CD14-positive monocyte (primary cell): ENCODE results near the gene PDE4D. TPM values are rescaled to one million over a fixed set of nuclear protein-coding genes. Genes with fewer than 3 reads are reported as not detected.

Experiments
- DNase-seq, 3 donors: peaks; one replicate each; pipeline ENCODE4 v3.0.0-alpha.2; 2011 to 2022
- H2AFZ ChIP-seq: 2 replicates; pipeline ENCODE4 v1.6.0; 2012; ENCODE audit warnings: mild to moderate bottlenecking, low read depth, low read length, inconsistent platforms; ENCODE audit not compliant: insufficient read depth, poor library complexity, severe bottlenecking
- H3K27ac ChIP-seq, 2 donors: 1 replicate in 1 of 2; 2 replicates in 1 of 2; pipeline ENCODE4 v1.5.1; 2012 to 2013; ENCODE audit warnings: low read length in 2 of 2, control low read depth in 1 of 2, inconsistent platforms in 1 of 2, low read depth in 1 of 2, mild to moderate bottlenecking in 1 of 2
- H3K27me3 ChIP-seq, 2 donors: one replicate each; pipeline versions ENCODE4 v1.6.0 to v1.6.1; 2011 to 2013; ENCODE audit warnings: low read length in 2 of 2; ENCODE audit not compliant: control insufficient read depth in 2 of 2, insufficient read depth in 2 of 2
- H3K36me3 ChIP-seq, 2 donors: replicated peaks in 1 of 2; 1 replicate in 1 of 2; 2 replicates in 1 of 2; pipeline versions ENCODE4 v1.5.1 to v1.6.1; 2012 to 2013; ENCODE audit warnings: low read length in 2 of 2, control low read depth in 1 of 2, inconsistent platforms in 1 of 2, mild to moderate bottlenecking in 1 of 2; ENCODE audit not compliant: insufficient read depth in 2 of 2, control insufficient read depth in 1 of 2
- H3K4me1 ChIP-seq, 2 donors: 1 replicate in 1 of 2; 2 replicates in 1 of 2; pipeline versions ENCODE4 v1.5.1 to v1.6.1; 2012 to 2013; ENCODE audit warnings: low read length in 2 of 2, control low read depth in 1 of 2, inconsistent platforms in 1 of 2, mild to moderate bottlenecking in 1 of 2, moderate library complexity in 1 of 2; ENCODE audit not compliant: insufficient read depth in 2 of 2, control insufficient read depth in 1 of 2
- H3K4me2 ChIP-seq: replicated peaks from 2 replicates; pipeline ENCODE3; 2012; ENCODE audit warnings: low read length, moderate library complexity, mild to moderate bottlenecking; ENCODE audit not compliant: poor library complexity, severe bottlenecking; ENCODE audit errors: extremely low read depth
- H3K4me3 ChIP-seq, 3 experiments: fragments of 200-600 bp in 1 of 3; sonication (generic) in 1 of 3; replicated peaks in 1 of 3; 1 replicate in 2 of 3; 2 replicates in 1 of 3; pipeline ENCODE4 v1.5.1; 2011 to 2013; ENCODE audit warnings: low read length in 3 of 3, mild to moderate bottlenecking in 3 of 3, control low read depth in 2 of 3, low read depth in 2 of 3, inconsistent platforms in 1 of 3, moderate library complexity in 1 of 3
- H3K79me2 ChIP-seq: 2 replicates; pipeline ENCODE4 v1.6.0; 2012; ENCODE audit warnings: mild to moderate bottlenecking, control low read depth, inconsistent platforms, low read length, moderate library complexity; ENCODE audit not compliant: insufficient read depth
- H3K9ac ChIP-seq: 2 replicates; pipeline ENCODE4 v1.6.0; 2017; ENCODE audit warnings: low read length, mild to moderate bottlenecking; ENCODE audit not compliant: insufficient read depth, poor library complexity, severe bottlenecking
- H3K9me3 ChIP-seq, 2 donors: replicated peaks in 1 of 2; 1 replicate in 1 of 2; 2 replicates in 1 of 2; pipeline versions ENCODE4 v1.5.1 to v1.6.1; 2012 to 2013; ENCODE audit warnings: low read length in 2 of 2, control low read depth in 1 of 2; ENCODE audit not compliant: control insufficient read depth in 1 of 2, insufficient read depth in 1 of 2
- H4K20me1 ChIP-seq: 2 replicates; pipeline ENCODE4 v1.6.0; 2012; ENCODE audit warnings: mild to moderate bottlenecking, low read length, control low read depth, moderate library complexity; ENCODE audit not compliant: insufficient read depth
- H3K27ac Mint-ChIP-seq, 7 donors: one replicate each; pipeline ENCODE4 v1.8.0; 2020; ENCODE audit warnings: mild to moderate bottlenecking in 7 of 7, mixed read lengths in 7 of 7, moderate library complexity in 6 of 7, inconsistent platforms in 2 of 7
- H3K27me3 Mint-ChIP-seq, 3 donors: one replicate each; pipeline ENCODE4 v1.8.0; 2021 to 2022; ENCODE audit warnings: low read depth in 3 of 3, mild to moderate bottlenecking in 3 of 3, mixed read lengths in 3 of 3, moderate library complexity in 3 of 3, inconsistent platforms in 1 of 3
- H3K36me3 Mint-ChIP-seq, 2 donors: one replicate each; pipeline ENCODE4 v1.8.0; 2020; ENCODE audit warnings: mixed read lengths in 2 of 2, inconsistent platforms in 1 of 2, mild to moderate bottlenecking in 1 of 2
- H3K4me1 Mint-ChIP-seq: one replicate; pipeline ENCODE4 v1.8.0; 2020; ENCODE audit warnings: mild to moderate bottlenecking, mixed read lengths
- H3K4me3 Mint-ChIP-seq, 2 donors: one replicate each; pipeline ENCODE4 v1.8.0; 2020; ENCODE audit warnings: mild to moderate bottlenecking in 2 of 2, mixed read lengths in 2 of 2, moderate library complexity in 1 of 2
- H3K9me3 Mint-ChIP-seq, 7 donors: one replicate each; pipeline ENCODE4 v1.8.0; 2020 to 2022; ENCODE audit warnings: mixed read lengths in 7 of 7, mild to moderate bottlenecking in 6 of 7, moderate library complexity in 6 of 7, inconsistent platforms in 2 of 7
- WGBS: methylation state at CpG from one replicate; pipeline ENCODE4 v1.1.5; 2013; ENCODE audit warnings: missing lambda C conversion rate; ENCODE audit not compliant: insufficient coverage; 5-methylcytosine and 5-hydroxymethylcytosine counted together
- intact Hi-C, 2 donors: fragments of 100-400 bp; cut with micrococcal nuclease; formaldehyde crosslinking; loops; one replicate each; pipeline versions ENCODE4 v1.15.0 to v1.15.1; 2023
- polyA plus RNA-seq, 3 donors: library from polyadenylated mRNA; depleted of rRNA in 1 of 3; unstranded in 2 of 3; stranded (reverse) in 1 of 3; fragments of 300-500 nt in 2 of 3; fragments of >200 nt in 1 of 3; fragmentation: Illumina TruSeq in 2 of 3; gene quantifications; 1 replicate in 2 of 3; 2 replicates in 1 of 3; pipeline ENCODE4 v1.2.3, GENCODE V29; 2012 to 2021
- TF ChIP-seq, protein P1 (sequence below): fragments of 200-600 bp; IDR thresholded peaks from one replicate; pipeline ENCODE4 v1.8.0; 2022; ENCODE audit warnings: antibody characterized with exemption, mild to moderate bottlenecking

The PDE4D gene
- polyA plus RNA-seq, 3 donors, result 1.9 to 3.4 (median 2.8) TPM

DNA sequence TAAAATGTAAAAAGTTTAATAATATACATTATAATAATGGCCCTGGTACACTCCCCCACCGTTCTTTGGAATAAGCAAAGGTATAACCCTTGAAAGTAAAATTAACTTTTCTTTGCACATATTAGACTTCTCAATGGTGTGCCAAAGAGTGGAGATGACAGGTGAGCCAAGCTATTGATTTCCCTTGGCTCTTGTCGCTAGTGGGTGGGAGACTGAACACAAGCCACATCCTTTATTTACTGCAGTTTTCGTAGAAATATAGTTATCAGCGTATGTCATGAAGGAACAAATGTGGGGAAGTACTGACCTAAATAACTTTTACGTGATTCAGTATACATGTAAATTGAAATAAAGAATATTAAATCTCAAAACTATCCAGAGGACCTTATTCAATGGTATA, 761.4 kb downstream of the PDE4D start:
- intact Hi-C loops, result no loop called here
- Histone ChIP-seq H3K79me2 (no peaks in the 10 kb centered on the region), H3K9ac (no peak overlapping the region), H3K4me1 (peaks cover 2% of the 10 kb centered on the region in 2 donors), H3K4me3 (no peak overlapping the region), H3K9me3 (no peaks in the 10 kb centered on the region), H3K36me3 (no peaks in the 10 kb centered on the region), H3K27ac (no peak overlapping the region), H3K4me2 (no peak overlapping the region), H4K20me1 (no peaks in the 10 kb centered on the region), H2AFZ (no peak overlapping the region), H3K27me3 (no peaks in the 10 kb centered on the region)
- no peaks in the 10 kb centered on the region for H3K36me3 Mint-ChIP-seq
- no CpG with 5 or more reads among the region's 5 CpGs for WGBS
- H3K9me3 Mint-ChIP-seq, result no peaks in the 10 kb centered on the region
- H3K27me3 Mint-ChIP-seq, result no peaks in the 10 kb centered on the region
- DNase-seq, result no peak
- no peak overlapping the region for H3K4me3 Mint-ChIP-seq
- peaks cover 6% of the 10 kb centered on the region for H3K4me1 Mint-ChIP-seq
- no peak overlapping the region for H3K27ac Mint-ChIP-seq
- TF ChIP-seq, protein P1, sequence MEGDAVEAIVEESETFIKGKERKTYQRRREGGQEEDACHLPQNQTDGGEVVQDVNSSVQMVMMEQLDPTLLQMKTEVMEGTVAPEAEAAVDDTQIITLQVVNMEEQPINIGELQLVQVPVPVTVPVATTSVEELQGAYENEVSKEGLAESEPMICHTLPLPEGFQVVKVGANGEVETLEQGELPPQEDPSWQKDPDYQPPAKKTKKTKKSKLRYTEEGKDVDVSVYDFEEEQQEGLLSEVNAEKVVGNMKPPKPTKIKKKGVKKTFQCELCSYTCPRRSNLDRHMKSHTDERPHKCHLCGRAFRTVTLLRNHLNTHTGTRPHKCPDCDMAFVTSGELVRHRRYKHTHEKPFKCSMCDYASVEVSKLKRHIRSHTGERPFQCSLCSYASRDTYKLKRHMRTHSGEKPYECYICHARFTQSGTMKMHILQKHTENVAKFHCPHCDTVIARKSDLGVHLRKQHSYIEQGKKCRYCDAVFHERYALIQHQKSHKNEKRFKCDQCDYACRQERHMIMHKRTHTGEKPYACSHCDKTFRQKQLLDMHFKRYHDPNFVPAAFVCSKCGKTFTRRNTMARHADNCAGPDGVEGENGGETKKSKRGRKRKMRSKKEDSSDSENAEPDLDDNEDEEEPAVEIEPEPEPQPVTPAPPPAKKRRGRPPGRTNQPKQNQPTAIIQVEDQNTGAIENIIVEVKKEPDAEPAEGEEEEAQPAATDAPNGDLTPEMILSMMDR, result no peak

GRCh38 chr5:59130431-59130830, 763.1 kb downstream of the PDE4D start:
- Mint-ChIP-seq H3K36me3 (no peaks in the 10 kb centered on the region), H3K27me3 (no peaks in the 10 kb centered on the region), H3K9me3 (no peaks in the 10 kb centered on the region), H3K4me1 (peaks cover 10% of the 10 kb centered on the region), H3K4me3 (no peak overlapping the region), H3K27ac (no peak overlapping the region)
- intact Hi-C loops, result no loop called here
- 17% methylated on average over 2 of the region's 2 CpGs for WGBS
- H3K36me3 ChIP-seq, result no peaks in the 10 kb centered on the region
- H3K4me1 ChIP-seq, result peaks cover 6 to 9% of the 10 kb centered on the region in 2 donors
- H3K27me3 ChIP-seq, result no peaks in the 10 kb centered on the region
- H3K27ac ChIP-seq, result no peak overlapping the region
- no peak overlapping the region for H2AFZ ChIP-seq
- H3K79me2 ChIP-seq, result no peaks in the 10 kb centered on the region
- H3K4me2 ChIP-seq, result no peak overlapping the region
- TF ChIP-seq, protein P1, result no peak
- peak in 2 of 3 donors; percentile 26 to 81 for DNase-seq
- H3K9ac ChIP-seq, result no peak overlapping the region
- H4K20me1 ChIP-seq, result no peaks in the 10 kb centered on the region
- H3K4me3 ChIP-seq, result no peak overlapping the region
- no peaks in the 10 kb centered on the region for H3K9me3 ChIP-seq
